AG04450 (cell line): ENCODE results near the gene OR10A4. TPM values are rescaled to one million over a fixed set of nuclear protein-coding genes. Genes with fewer than 3 reads are reported as not detected.

Experiments
- CTCF ChIA-PET: fragments of 300-600, 350-600 bp; formaldehyde crosslinking; extraction: SDS; loops from one replicate; lab custom pipeline; 2022; ENCODE audit warnings: antibody characterized with exemption, inconsistent platforms; lab: Charles Lee
- POLR2A ChIA-PET: fragments of 350-600 bp; formaldehyde crosslinking; extraction: SDS; loops from one replicate; lab custom pipeline; 2021; ENCODE audit warnings: antibody characterized with exemption, inconsistent platforms; lab: Yijun Ruan, JAX
- DNase-seq: peaks from one replicate; pipeline ENCODE4 v3.0.0-alpha.2; 2011; ENCODE audit warnings: low read depth, low spot score
- H3K27ac ChIP-seq: one replicate; pipeline ENCODE4 v1.5.1; 2012; ENCODE audit warnings: low read depth, low read length, control low read depth
- H3K27me3 ChIP-seq: one replicate; pipeline ENCODE4 v1.6.0; 2012; ENCODE audit warnings: low read length; ENCODE audit not compliant: control insufficient read depth, insufficient read depth
- H3K4me3 ChIP-seq: 2 replicates; pipeline ENCODE4 v1.5.1; 2011; ENCODE audit warnings: mild to moderate bottlenecking, low read depth, low read length, control low read depth
- H3K9me3 ChIP-seq: 2 replicates; pipeline ENCODE4 v1.5.1; 2012; ENCODE audit warnings: low read length; ENCODE audit not compliant: control insufficient read depth, insufficient read depth
- polyA plus RNA-seq: library from polyadenylated mRNA; depleted of rRNA; stranded (reverse); fragments of >200 nt; gene quantifications from 2 replicates; pipeline ENCODE4 v1.2.3, GENCODE V29; 2011
- TF ChIP-seq, protein P1 (sequence below): IDR thresholded peaks from 2 replicates; pipeline ENCODE4 v1.5.1; 2011; ENCODE audit warnings: low read depth, low read length, control low read depth, inconsistent platforms

The OR10A4 gene
- polyA plus RNA-seq, 1 experiment, result not detected

DNA sequence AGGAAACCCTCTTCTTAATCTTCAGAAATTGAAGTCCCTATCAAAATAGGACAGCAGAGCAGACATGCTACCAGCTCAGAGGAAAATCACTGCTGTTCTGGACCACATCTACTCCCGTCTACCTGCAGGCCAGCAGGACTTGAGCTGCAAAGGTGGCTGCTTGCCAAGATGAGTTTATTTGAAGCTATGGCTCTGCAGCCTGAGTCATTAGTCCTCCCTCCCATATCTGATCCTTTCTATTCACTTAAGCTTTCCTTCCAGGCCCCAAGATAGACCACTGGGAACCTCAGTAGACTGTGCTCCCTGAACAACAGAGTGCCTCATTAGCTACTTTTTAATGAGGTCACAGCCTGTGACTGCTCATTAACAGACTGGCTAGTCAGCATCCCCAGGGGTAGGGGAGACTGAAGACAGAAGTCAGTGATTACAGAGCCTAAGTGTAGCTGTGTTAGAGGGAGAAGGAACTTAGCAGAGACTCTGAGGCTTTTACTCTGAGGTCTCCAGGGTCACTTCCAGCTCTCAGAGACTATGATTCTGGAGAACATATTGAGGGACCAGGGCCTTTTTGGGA lies 20.4 kb upstream of the OR10A4 start:
- no peak for DNase-seq
- Histone ChIP-seq H3K4me3 (no peak overlapping the region), H3K9me3 (no peaks in the 10 kb centered on the region), H3K27ac (no peak overlapping the region), H3K27me3 (no peaks in the 10 kb centered on the region)
- TF ChIP-seq, protein P1, sequence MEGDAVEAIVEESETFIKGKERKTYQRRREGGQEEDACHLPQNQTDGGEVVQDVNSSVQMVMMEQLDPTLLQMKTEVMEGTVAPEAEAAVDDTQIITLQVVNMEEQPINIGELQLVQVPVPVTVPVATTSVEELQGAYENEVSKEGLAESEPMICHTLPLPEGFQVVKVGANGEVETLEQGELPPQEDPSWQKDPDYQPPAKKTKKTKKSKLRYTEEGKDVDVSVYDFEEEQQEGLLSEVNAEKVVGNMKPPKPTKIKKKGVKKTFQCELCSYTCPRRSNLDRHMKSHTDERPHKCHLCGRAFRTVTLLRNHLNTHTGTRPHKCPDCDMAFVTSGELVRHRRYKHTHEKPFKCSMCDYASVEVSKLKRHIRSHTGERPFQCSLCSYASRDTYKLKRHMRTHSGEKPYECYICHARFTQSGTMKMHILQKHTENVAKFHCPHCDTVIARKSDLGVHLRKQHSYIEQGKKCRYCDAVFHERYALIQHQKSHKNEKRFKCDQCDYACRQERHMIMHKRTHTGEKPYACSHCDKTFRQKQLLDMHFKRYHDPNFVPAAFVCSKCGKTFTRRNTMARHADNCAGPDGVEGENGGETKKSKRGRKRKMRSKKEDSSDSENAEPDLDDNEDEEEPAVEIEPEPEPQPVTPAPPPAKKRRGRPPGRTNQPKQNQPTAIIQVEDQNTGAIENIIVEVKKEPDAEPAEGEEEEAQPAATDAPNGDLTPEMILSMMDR, result no peak
- ChIA-PET POLR2A (interaction anchor here (0.6 kb wide), 1 partner anchor 74 kb away, joined by 7 read pairs; no protein-coding TSS in a partner anchor), CTCF (interaction anchor here (0.8 kb wide), 1 partner anchor 44 kb away, joined by 3 read pairs; no protein-coding TSS in a partner anchor)

GRCh38 chr11:6856871-6857270 lies 19.6 kb upstream of the OR10A4 start:
- ChIA-PET CTCF (interaction anchor here (0.8 kb wide), 1 partner anchor 45 kb away, joined by 3 read pairs; no protein-coding TSS in a partner anchor), POLR2A (no interaction called here)
- Histone ChIP-seq H3K27ac (no peak overlapping the region), H3K9me3 (no peaks in the 10 kb centered on the region), H3K4me3 (no peak overlapping the region), H3K27me3 (no peaks in the 10 kb centered on the region)
- TF ChIP-seq, protein P1, result no peak
- no peak for DNase-seq

DNA sequence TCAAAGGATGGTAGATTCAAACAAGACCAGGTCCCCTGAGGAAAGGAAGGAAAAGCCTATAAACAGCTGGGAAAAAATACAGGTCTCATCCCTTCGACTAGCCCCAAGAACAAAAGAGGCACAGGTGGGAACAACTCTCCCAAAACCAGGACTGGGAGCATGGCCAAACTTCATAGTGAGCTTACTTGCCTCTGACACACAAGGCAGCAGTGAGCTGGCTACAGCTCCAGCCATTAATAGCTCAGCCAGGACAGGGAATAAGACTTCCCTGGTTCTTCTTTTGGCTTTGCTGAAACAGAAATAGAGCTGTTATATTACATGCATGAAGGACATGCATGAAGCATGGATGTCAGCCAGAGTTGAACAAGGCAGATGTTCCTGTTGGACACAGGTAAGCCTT lies 13.5 kb upstream of the OR10A4 start, which contains the start of gene OR10A2:
TSS of gene OR10A2 (plus strand) at position 97 of the 400 bp plus-strand sequence. CDS start 6,698 bp downstream, outside the sequence.
- DNase-seq, result no peak
- ChIA-PET POLR2A (no interaction called here), CTCF (interaction anchor here (0.6 to 4.1 kb wide), 2 partner anchors 51 to 125 kb away, joined by 5 to 25 read pairs; no protein-coding TSS in a partner anchor)
- Histone ChIP-seq H3K9me3 (no peaks in the 10 kb centered on the region), H3K27me3 (no peaks in the 10 kb centered on the region), H3K4me3 (no peak within 1 kb of the TSS), H3K27ac (no peak within 1 kb of the TSS)
- TF ChIP-seq, protein P1, result no peak

- ChIA-PET POLR2A (no interaction called here), CTCF (interaction anchor here (4.1 kb wide), 1 partner anchor 52 kb away, joined by 25 read pairs; no protein-coding TSS in a partner anchor)
- no peak overlapping the region for H3K4me3 ChIP-seq
- H3K9me3 ChIP-seq, result no peaks in the 10 kb centered on the region
- no peak for DNase-seq
- no peaks in the 10 kb centered on the region for H3K27me3 ChIP-seq
- H3K27ac ChIP-seq, result no peak overlapping the region
- TF ChIP-seq, protein P1, result no peak
These were observed 12.0 kb upstream of the OR10A4 start for GRCh38 chr11:6864438-6864837.

GRCh38 chr11:6871278-6871677 lies 5.1 kb upstream of the OR10A4 start:
- Histone ChIP-seq H3K4me3 (no peak overlapping the region), H3K27me3 (no peaks in the 10 kb centered on the region), H3K27ac (no peak overlapping the region), H3K9me3 (no peaks in the 10 kb centered on the region)
- TF ChIP-seq, protein P1, result no peak
- CTCF ChIA-PET, result no interaction called here
- no peak for DNase-seq
- POLR2A ChIA-PET, result no interaction called here
